ENCODE data around the gene PCDHGA1.

PCDHGA1 gene

DNA sequence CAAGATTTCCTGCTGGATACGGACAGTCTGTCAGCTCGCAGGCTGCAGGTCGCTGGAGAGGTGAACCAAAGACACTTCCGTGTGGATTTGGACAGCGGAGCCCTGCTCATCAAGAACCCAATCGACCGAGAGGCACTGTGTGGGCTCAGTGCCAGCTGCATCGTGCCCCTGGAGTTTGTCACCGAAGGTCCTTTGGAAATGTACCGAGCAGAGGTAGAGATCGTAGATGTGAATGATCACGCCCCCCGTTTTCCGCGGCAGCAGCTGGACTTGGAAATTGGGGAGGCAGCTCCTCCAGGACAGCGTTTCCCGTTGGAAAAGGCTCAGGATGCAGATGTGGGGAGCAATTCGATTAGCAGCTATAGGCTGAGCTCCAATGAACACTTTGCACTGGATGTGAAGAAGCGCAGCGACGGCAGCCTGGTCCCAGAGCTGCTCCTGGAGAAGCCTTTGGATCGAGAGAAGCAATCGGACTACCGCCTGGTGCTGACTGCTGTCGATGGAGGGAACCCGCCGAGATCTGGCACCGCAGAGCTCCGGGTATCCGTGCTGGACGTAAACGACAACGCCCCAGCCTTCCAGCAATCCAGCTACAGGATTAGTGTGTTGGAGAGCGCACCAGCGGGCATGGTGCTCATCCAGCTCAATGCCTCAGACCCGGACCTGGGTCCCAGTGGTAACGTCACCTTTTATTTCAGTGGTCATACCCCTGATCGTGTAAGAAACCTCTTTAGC is 155.2 kb downstream of the PCDHGA1 start:
- Histone ChIP-seq H3K9me3 (ENCODE audit: severe bottlenecking) (no peaks in the 10 kb centered on the region), H3K27me3 (ENCODE audit: insufficient read depth, low read depth, severe bottlenecking) (no peaks in the 10 kb centered on the region), H3K27ac (no peak overlapping the region), H3K36me3 (no peaks in the 10 kb centered on the region), H3K4me3 (ENCODE audit: low read depth, low read length) (no peak overlapping the region)
- no peak for TF ChIP-seq CTCF (IDR thresholded peaks at IDR 0.05; ENCODE audit: low read depth, low read length)
- DNase-seq, result no peak

DNA sequence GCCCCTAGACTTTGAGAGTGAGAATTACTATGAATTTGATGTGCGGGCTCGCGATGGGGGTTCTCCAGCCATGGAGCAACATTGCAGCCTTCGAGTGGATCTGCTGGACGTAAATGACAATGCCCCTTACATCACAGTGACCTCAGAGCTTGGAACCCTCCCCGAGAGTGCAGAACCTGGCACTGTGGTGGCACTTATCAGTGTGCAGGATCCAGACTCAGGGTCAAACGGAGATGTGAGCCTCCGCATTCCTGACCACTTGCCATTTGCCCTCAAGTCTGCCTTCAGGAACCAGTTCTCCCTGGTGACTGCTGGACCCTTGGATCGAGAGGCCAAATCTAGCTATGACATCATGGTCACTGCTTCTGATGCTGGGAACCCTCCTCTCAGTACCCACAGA is 155.8 kb downstream of the PCDHGA1 start:
- no peaks in the 10 kb centered on the region for H3K36me3 ChIP-seq
- TF ChIP-seq CTCF (IDR thresholded peaks at IDR 0.05; ENCODE audit: low read depth, low read length), result no peak
- no peaks in the 10 kb centered on the region for H3K27me3 ChIP-seq (ENCODE audit: insufficient read depth, low read depth, severe bottlenecking)
- H3K9me3 ChIP-seq (ENCODE audit: severe bottlenecking), result no peaks in the 10 kb centered on the region
- H3K27ac ChIP-seq, result no peak overlapping the region
- H3K4me3 ChIP-seq (ENCODE audit: low read depth, low read length), result no peak overlapping the region
- no peak for DNase-seq

- no peaks in the 10 kb centered on the region for H3K36me3 ChIP-seq
- H3K27ac ChIP-seq, result no peak overlapping the region
- no peaks in the 10 kb centered on the region for H3K27me3 ChIP-seq (ENCODE audit: insufficient read depth, low read depth, severe bottlenecking)
- H3K9me3 ChIP-seq (ENCODE audit: severe bottlenecking), result no peaks in the 10 kb centered on the region
- DNase-seq, result no peak
- TF ChIP-seq CTCF (IDR thresholded peaks at IDR 0.05; ENCODE audit: low read depth, low read length), result no peak
- no peak overlapping the region for H3K4me3 ChIP-seq (ENCODE audit: low read depth, low read length)
Measured at GRCh38 chr5:141487131-141487530, 156.8 kb downstream of the PCDHGA1 start.

DNA sequence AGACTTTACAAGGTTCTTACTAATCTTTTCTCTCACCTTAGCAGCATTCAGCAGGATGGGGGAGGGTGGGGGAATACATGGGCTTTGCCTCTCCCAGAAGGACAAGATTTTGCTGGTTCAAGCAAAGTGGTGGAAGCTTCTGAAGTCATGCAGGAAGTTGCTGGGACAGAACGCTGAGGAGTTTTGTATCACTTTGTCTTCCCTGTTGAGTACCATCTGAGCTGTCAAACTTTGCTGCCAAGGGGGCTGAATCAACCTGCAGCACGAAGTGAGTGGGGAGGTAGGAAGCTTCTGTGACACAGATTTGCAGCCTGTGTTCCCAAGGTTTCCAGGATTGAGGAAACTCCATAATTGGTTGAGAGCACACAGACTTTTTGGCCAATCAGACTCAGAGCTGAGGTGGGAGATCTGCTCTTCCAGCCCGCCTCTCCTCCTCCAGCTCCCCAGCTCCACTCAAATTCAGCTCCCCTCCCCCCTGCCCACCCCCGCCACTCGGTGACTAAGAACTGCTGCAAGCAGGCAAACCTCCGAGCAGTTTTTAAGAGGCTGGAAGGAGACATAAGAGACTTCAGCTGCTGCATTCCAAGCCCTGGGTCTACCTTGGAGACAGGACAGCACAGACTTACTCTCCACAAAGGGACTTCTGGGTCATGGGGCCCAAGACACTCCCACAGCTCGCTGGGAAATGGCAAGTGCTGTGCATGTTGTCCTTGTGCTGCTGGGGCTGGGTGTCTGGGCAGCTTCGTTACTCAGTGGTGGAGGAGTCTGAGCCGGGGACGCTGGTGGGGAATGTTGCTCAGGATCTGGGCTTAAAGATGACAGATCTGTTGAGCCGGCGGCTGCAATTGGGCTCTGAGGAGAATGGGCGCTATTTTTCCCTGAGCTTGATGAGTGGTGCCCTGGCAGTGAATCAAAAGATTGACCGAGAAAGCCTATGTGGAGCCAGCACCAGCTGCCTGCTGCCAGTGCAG is 158.6 kb downstream of the PCDHGA1 start, which contains the start of gene PCDHGC5:
Gene PCDHGC5 (plus strand): TSS at position 491 of the 971 bp plus-strand sequence. CDS start 160 bp downstream, at position 651.
- no peaks in the 10 kb centered on the region for H3K36me3 ChIP-seq
- no peaks in the 10 kb centered on the region for H3K9me3 ChIP-seq (ENCODE audit: severe bottlenecking)
- no peaks in the 10 kb centered on the region for H3K27me3 ChIP-seq (ENCODE audit: insufficient read depth, low read depth, severe bottlenecking)
- no peak for DNase-seq
- TF ChIP-seq CTCF (IDR thresholded peaks at IDR 0.05; ENCODE audit: low read depth, low read length), result no peak
- no peak within 1 kb of the TSS for H3K27ac ChIP-seq
- no peak within 1 kb of the TSS for H3K4me3 ChIP-seq (ENCODE audit: low read depth, low read length)

GRCh38 chr5:141489841-141490240 is 159.5 kb downstream of the PCDHGA1 start:
- Histone ChIP-seq H3K27ac (no peak overlapping the region), H3K4me3 (ENCODE audit: low read depth, low read length) (no peak overlapping the region), H3K27me3 (ENCODE audit: insufficient read depth, low read depth, severe bottlenecking) (no peaks in the 10 kb centered on the region), H3K9me3 (ENCODE audit: severe bottlenecking) (no peaks in the 10 kb centered on the region), H3K36me3 (no peaks in the 10 kb centered on the region)
- DNase-seq, result no peak
- TF ChIP-seq CTCF (IDR thresholded peaks at IDR 0.05; ENCODE audit: low read depth, low read length), result no peak

Measured in WERI-Rb-1 (cell line).